Upper lobe of left lung (tissue), 6 donors: ENCODE measurements around the gene RNF4. TPM values are rescaled to one million over a fixed set of nuclear protein-coding genes. Genes with fewer than 3 reads are reported as not detected.

ENCODE experiments used
- ATAC-seq, 2 donors: fragments of 200-7000 bp; cut with Tn5 transposase; one replicate each; pipeline ENCODE4 v1.9.1; 2022; ENCODE audit warnings: mild to moderate bottlenecking in 2 of 2, moderate library complexity in 2 of 2; ENCODE audit not compliant: low FRiP score in 2 of 2
- DNase-seq, 2 donors: peaks; one replicate each; pipeline ENCODE4 v3.0.0-alpha.2; 2019 to 2020
- H3K27ac ChIP-seq, 4 donors: fragments of 200-600 bp; sonication (generic); one replicate each; pipeline ENCODE4 v1.5.1; 2016 to 2019
- H3K27me3 ChIP-seq, 4 donors: fragments of 200-600 bp; sonication (generic); one replicate each; pipeline ENCODE4 v1.5.1; 2017 to 2019
- H3K36me3 ChIP-seq, 4 donors: fragments of 200-600 bp; sonication (generic); one replicate each; pipeline ENCODE4 v1.5.1; 2016 to 2019
- H3K4me1 ChIP-seq, 4 donors: fragments of 200-600 bp; sonication (generic); one replicate each; pipeline ENCODE4 v1.5.1; 2018 to 2019
- H3K4me3 ChIP-seq, 4 donors: fragments of 200-600 bp; sonication (generic); one replicate each; pipeline ENCODE4 v1.5.1; 2017 to 2019; ENCODE audit warnings: mild to moderate bottlenecking in 2 of 4, moderate library complexity in 1 of 4
- H3K9me3 ChIP-seq, 4 donors: fragments of 200-600 bp; sonication (generic); one replicate each; pipeline ENCODE4 v1.5.1; 2018 to 2019
- CTCF ChIP-seq, 6 experiments: fragments of 450-650 bp in 4 of 6; fragments of 200-600 bp in 2 of 6; sonication (generic) in 2 of 6; IDR thresholded peaks; one replicate each; pipeline ENCODE4 v1.5.1; 2016 to 2019; ENCODE audit warnings: antibody characterized with exemption in 6 of 6
- EP300 ChIP-seq, 4 donors: sonication (generic); formaldehyde crosslinking; IDR thresholded peaks; one replicate each; pipeline ENCODE4 v1.5.1; 2017; ENCODE audit warnings: antibody characterized with exemption in 4 of 4, control low read depth in 2 of 4
- POLR2A ChIP-seq, 4 donors: fragments of 450-650 bp; IDR thresholded peaks; one replicate each; pipeline ENCODE4 v1.5.1; 2016 to 2017; ENCODE audit warnings: antibody characterized with exemption in 4 of 4, mild to moderate bottlenecking in 2 of 4
- POLR2AphosphoS5 ChIP-seq, 2 donors: sonication (generic); formaldehyde crosslinking; IDR thresholded peaks; one replicate each; pipeline ENCODE4 v1.5.1; 2017; ENCODE audit warnings: antibody characterized with exemption in 2 of 2
- WGBS, 2 donors: methylation state at CpG; one replicate each; pipeline ENCODE4 v1.1.5; 2017 to 2018; 5-methylcytosine and 5-hydroxymethylcytosine counted together
- total RNA-seq, 6 donors: library from RNA; depleted of rRNA in 4 of 6; stranded (reverse); fragments of >200 nt in 4 of 6; gene quantifications; one replicate each; pipeline versions ENCODE4 v1.1.0 to v1.2.1, GENCODE V29; 2016 to 2021
- donor health status: DM: no; HTN: no; CAD: no; lungs with moderate emphysema.
- donor health status: DM: no; HTN: yes; CAD: no; lungs with severe emphysema.

Gene RNF4
- total RNA-seq, 6 donors from 2014 or later: 28.0 to 48.5 (median 43.3) TPM

GRCh38 chr4:2478229-2478628 is 9.3 kb downstream of the RNF4 start:
- ATAC-seq (no peak), DNase-seq (no peak)
- Histone ChIP-seq H3K4me1 (peaks cover 26 to 84% (median 46%) of the 10 kb centered on the region in 4 donors), H3K4me3 (no peak overlapping the region), H3K9me3 (no peaks in the 10 kb centered on the region), H3K27ac (peak overlapping the region in 1 of 4 donors; percentile 10), H3K27me3 (no peaks in the 10 kb centered on the region), H3K36me3 (peaks cover 0 to 8% (median under 1%) of the 10 kb centered on the region in 4 donors)
- no peak for TF ChIP-seq EP300 (IDR thresholded peaks at IDR 0.05)
- no peak for TF ChIP-seq CTCF (IDR thresholded peaks at IDR 0.05)
- TF ChIP-seq POLR2AphosphoS5 (IDR thresholded peaks at IDR 0.05): no peak
- 18 to 43% methylated on average over 1 to 3 of the region's 3 CpGs for WGBS, 2 donors

GRCh38 chr4:2480649-2481048 is 11.7 kb downstream of the RNF4 start:
- Histone ChIP-seq H3K27ac (no peak overlapping the region), H3K4me3 (no peak overlapping the region), H3K4me1 (peaks cover 50 to 98% (median 67%) of the 10 kb centered on the region in 4 donors), H3K27me3 (no peaks in the 10 kb centered on the region), H3K36me3 (no peaks in the 10 kb centered on the region), H3K9me3 (no peaks in the 10 kb centered on the region)
- no peak for ATAC-seq
- WGBS, 2 donors: 87 to 88% methylated on average over 5 of the region's 5 CpGs
- no peak for TF ChIP-seq CTCF (IDR thresholded peaks at IDR 0.05)
- no peak for TF ChIP-seq POLR2A (IDR thresholded peaks at IDR 0.05)
- TF ChIP-seq EP300 (IDR thresholded peaks at IDR 0.05): no peak
- TF ChIP-seq POLR2AphosphoS5 (IDR thresholded peaks at IDR 0.05): no peak
- no peak for DNase-seq

- WGBS, 2 donors: 79 to 93% methylated on average over 4 of the region's 4 CpGs
- TF ChIP-seq CTCF (IDR thresholded peaks at IDR 0.05) (no peak), POLR2A (IDR thresholded peaks at IDR 0.05) (no peak), POLR2AphosphoS5 (IDR thresholded peaks at IDR 0.05) (no peak), EP300 (IDR thresholded peaks at IDR 0.05) (no peak)
- Histone ChIP-seq H3K36me3 (no peaks in the 10 kb centered on the region), H3K27ac (peak overlapping the region in 3 of 4 donors; percentile 24 to 72 (median 59)), H3K4me1 (peaks cover 65 to 98% (median 76%) of the 10 kb centered on the region in 4 donors), H3K4me3 (no peak overlapping the region), H3K9me3 (no peaks in the 10 kb centered on the region), H3K27me3 (no peaks in the 10 kb centered on the region)
- ATAC-seq (no peak), DNase-seq (no peak)
Measured at GRCh38 chr4:2482192-2482591, 13.3 kb downstream of the RNF4 start.

DNA sequence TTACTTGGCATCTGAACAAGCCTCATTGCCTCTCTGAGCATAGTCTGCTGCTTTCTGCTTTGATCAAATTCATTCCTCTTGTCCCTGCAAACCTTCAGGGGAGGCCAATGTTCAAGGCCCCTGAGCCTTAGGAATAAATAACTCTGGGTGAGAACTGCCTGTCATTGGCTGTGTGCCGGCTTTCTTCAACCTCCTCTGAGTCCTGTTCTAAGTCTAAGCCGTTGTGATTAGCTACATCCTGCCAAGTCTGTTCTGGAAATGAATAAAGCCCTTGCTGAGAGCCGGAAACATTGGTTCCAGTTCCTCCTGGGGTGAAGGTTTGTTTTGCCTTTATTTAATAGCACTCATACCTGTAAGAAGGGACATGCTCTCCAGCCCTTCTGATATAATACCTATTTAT is 13.8 kb downstream of the RNF4 start:
- Histone ChIP-seq H3K4me3 (no peak overlapping the region), H3K4me1 (peaks cover 66 to 97% (median 75%) of the 10 kb centered on the region in 4 donors), H3K9me3 (no peaks in the 10 kb centered on the region), H3K36me3 (no peaks in the 10 kb centered on the region), H3K27ac (peak overlapping the region in 3 of 4 donors; percentile 24 to 72 (median 59)), H3K27me3 (no peaks in the 10 kb centered on the region)
- DNase-seq (no peak), ATAC-seq (peak in 1 of 2 donors; percentile 9)
- WGBS, 2 donors: 9 to 11% methylated on average over 3 of the region's 3 CpGs
- TF ChIP-seq EP300 (IDR thresholded peaks at IDR 0.05): no peak
- TF ChIP-seq POLR2AphosphoS5 (IDR thresholded peaks at IDR 0.05): no peak
- no peak for TF ChIP-seq POLR2A (IDR thresholded peaks at IDR 0.05)
- TF ChIP-seq CTCF (IDR thresholded peaks at IDR 0.05): no peak

GRCh38 chr4:2483237-2483636 is 14.3 kb downstream of the RNF4 start:
- WGBS, 2 donors: 77 to 91% methylated on average over 3 of the region's 3 CpGs
- DNase-seq: no peak
- Histone ChIP-seq H3K27me3 (no peaks in the 10 kb centered on the region), H3K27ac (peak overlapping the region in 3 of 4 donors; percentile 24 to 72 (median 37)), H3K4me3 (no peak overlapping the region), H3K4me1 (peaks cover 71 to 97% (median 76%) of the 10 kb centered on the region in 4 donors), H3K36me3 (no peaks in the 10 kb centered on the region), H3K9me3 (no peaks in the 10 kb centered on the region)
- TF ChIP-seq EP300 (IDR thresholded peaks at IDR 0.05) (no peak), POLR2AphosphoS5 (IDR thresholded peaks at IDR 0.05) (no peak)
- ATAC-seq: no peak
